ENCODE measurements around the gene NOMO2.
"Not testable (repeated sequence)": the region's sequence is repeated elsewhere in the genome, so short reads cannot be mapped to it uniquely, and the experiment has no call there.

The NOMO2 gene

GRCh38 chr16:18497032-18497431 is 64.9 kb downstream of the NOMO2 start:
- not testable (repeated sequence) for DNase-seq; H3K27me3 ChIP-seq; H3K4me1 ChIP-seq; H3K36me3 ChIP-seq; H3K4me3 ChIP-seq (ENCODE audit: low read depth, low read length); H3K9me3 ChIP-seq

- not testable (repeated sequence) for H3K36me3 ChIP-seq; H3K27me3 ChIP-seq; DNase-seq; H3K4me3 ChIP-seq (ENCODE audit: low read depth, low read length); H3K4me1 ChIP-seq; H3K9me3 ChIP-seq
Measured at GRCh38 chr16:18492118-18492897, 69.6 kb downstream of the NOMO2 start.

GRCh38 chr16:18436025-18436424 is 125.9 kb downstream of the NOMO2 start:
- not testable (repeated sequence) for H3K36me3 ChIP-seq; H3K4me3 ChIP-seq (ENCODE audit: low read depth, low read length); H3K27me3 ChIP-seq; H3K9me3 ChIP-seq; H3K4me1 ChIP-seq; DNase-seq

- not testable (repeated sequence) for H3K27me3 ChIP-seq; H3K4me3 ChIP-seq (ENCODE audit: low read depth, low read length); H3K9me3 ChIP-seq; H3K36me3 ChIP-seq; H3K4me1 ChIP-seq; DNase-seq
Measured at GRCh38 chr16:18415827-18416226, 146.1 kb downstream of the NOMO2 start.

- H3K9me3 ChIP-seq; H3K36me3 ChIP-seq; DNase-seq; H3K4me1 ChIP-seq; H3K27me3 ChIP-seq; H3K4me3 ChIP-seq (ENCODE audit: low read depth, low read length): not testable (repeated sequence)
Measured at GRCh38 chr16:18409532-18410293, 152.2 kb downstream of the NOMO2 start.

- not testable (repeated sequence) for H3K36me3 ChIP-seq; H3K27me3 ChIP-seq; H3K4me3 ChIP-seq (ENCODE audit: low read depth, low read length); DNase-seq; H3K9me3 ChIP-seq; H3K4me1 ChIP-seq
Measured at GRCh38 chr16:18401851-18402657, 159.8 kb downstream of the NOMO2 start.

- H3K27me3 ChIP-seq, H3K36me3 ChIP-seq, H3K4me1 ChIP-seq, H3K9me3 ChIP-seq: not testable (repeated sequence)
- DNase-seq, result peak; percentile 26
- H3K4me3 ChIP-seq (ENCODE audit: low read depth, low read length), result peak overlapping the region; percentile 39
Measured at GRCh38 chr16:18401159-18401558, 160.7 kb downstream of the NOMO2 start.

- H3K4me3 ChIP-seq (ENCODE audit: low read depth, low read length); H3K27me3 ChIP-seq; H3K9me3 ChIP-seq; H3K4me1 ChIP-seq; H3K36me3 ChIP-seq; DNase-seq: not testable (repeated sequence)
Measured at GRCh38 chr16:18394363-18394762, 167.5 kb downstream of the NOMO2 start.

GRCh38 chr16:18387767-18388166 is 174.1 kb downstream of the NOMO2 start:
- H3K4me3 ChIP-seq (ENCODE audit: low read depth, low read length); DNase-seq; H3K9me3 ChIP-seq; H3K27me3 ChIP-seq; H3K4me1 ChIP-seq; H3K36me3 ChIP-seq: not testable (repeated sequence)

GRCh38 chr16:18386517-18386916 is 175.4 kb downstream of the NOMO2 start:
- not testable (repeated sequence) for H3K36me3 ChIP-seq; H3K27me3 ChIP-seq; H3K4me1 ChIP-seq; H3K4me3 ChIP-seq (ENCODE audit: low read depth, low read length); DNase-seq; H3K9me3 ChIP-seq

- not testable (repeated sequence) for H3K9me3 ChIP-seq, H3K36me3 ChIP-seq
Measured at GRCh38 chr16:18385285-18385684, 176.6 kb downstream of the NOMO2 start.

GRCh38 chr16:18384869-18385268 is 177.0 kb downstream of the NOMO2 start:
- not testable (repeated sequence) for H3K4me3 ChIP-seq (ENCODE audit: low read depth, low read length); H3K4me1 ChIP-seq

More at GRCh38 chr16:18385285-18385684, 176.6 kb downstream of the NOMO2 start:
- H3K27me3 ChIP-seq; H3K4me3 ChIP-seq (ENCODE audit: low read depth, low read length); H3K4me1 ChIP-seq; DNase-seq: not testable (repeated sequence)

GRCh38 chr16:18384098-18384636 is 177.7 kb downstream of the NOMO2 start:
- H3K9me3 ChIP-seq; H3K27me3 ChIP-seq; H3K36me3 ChIP-seq; DNase-seq; H3K4me1 ChIP-seq; H3K4me3 ChIP-seq (ENCODE audit: low read depth, low read length): not testable (repeated sequence)

More at GRCh38 chr16:18384869-18385268, 177.0 kb downstream of the NOMO2 start:
- DNase-seq, H3K9me3 ChIP-seq, H3K27me3 ChIP-seq, H3K36me3 ChIP-seq: not testable (repeated sequence)

GRCh38 chr16:18382696-18383095 is 179.2 kb downstream of the NOMO2 start:
- not testable (repeated sequence) for H3K4me1 ChIP-seq

More at GRCh38 chr16:18382696-18383095, 179.2 kb downstream of the NOMO2 start:
- not testable (repeated sequence) for H3K27me3 ChIP-seq; H3K36me3 ChIP-seq; DNase-seq; H3K4me3 ChIP-seq (ENCODE audit: low read depth, low read length); H3K9me3 ChIP-seq
